GM21528 (cell line): ENCODE data around the gene DNPH1.
A peak's percentile ranks its signal among the peaks of the same experiment; 100 is the strongest.

ENCODE experiments used
- ATAC-seq: cut with Tn5 transposase; IDR thresholded peaks from one replicate; pipeline ENCODE4 v1.9.1; 2021; ENCODE audit warnings: mild to moderate bottlenecking, moderate library complexity; ENCODE audit not compliant: unreplicated experiment, low FRiP score

DNPH1 gene

GRCh38 chr6:43185391-43185985, 43.8 kb downstream of the DNPH1 start:
- ATAC-seq: no peak

DNA sequence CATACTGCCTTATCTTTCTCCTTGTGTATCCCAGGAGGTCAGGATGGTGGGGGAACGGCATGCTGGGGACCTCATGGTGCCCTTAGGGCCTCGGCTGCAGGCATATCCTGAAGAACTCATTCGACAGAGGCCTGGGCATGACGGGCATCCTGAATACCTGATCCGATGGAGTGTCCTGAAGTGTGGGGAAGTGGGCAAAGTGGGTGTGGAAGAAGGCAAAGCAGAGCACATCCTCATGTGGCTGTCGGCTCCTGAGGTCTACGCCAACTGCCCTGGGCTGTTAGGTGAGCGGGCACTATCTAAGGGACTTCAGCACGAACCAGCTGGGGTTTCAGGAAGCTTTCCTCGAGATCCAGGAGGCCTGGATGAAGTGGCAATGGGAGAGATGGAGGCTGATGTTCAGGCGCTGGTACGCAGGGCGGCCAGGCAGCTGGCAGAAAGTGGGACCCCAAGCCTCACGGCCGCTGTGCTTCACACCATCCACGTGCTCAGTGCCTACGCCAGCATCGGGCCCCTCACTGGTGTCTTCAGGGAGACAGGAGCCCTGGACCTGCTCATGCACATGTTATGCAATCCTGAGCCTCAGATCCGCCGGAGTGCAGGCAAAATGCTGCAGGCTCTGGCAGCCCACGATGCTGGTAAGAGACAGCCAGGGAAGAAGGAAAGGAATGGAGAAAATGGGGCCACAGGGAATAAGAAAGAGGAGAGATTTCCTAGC, 44.9 kb downstream of the DNPH1 start:
- ATAC-seq: no peak

- ATAC-seq: no peak
Observed at GRCh38 chr6:43183441-43183840, 45.8 kb downstream of the DNPH1 start.

DNA sequence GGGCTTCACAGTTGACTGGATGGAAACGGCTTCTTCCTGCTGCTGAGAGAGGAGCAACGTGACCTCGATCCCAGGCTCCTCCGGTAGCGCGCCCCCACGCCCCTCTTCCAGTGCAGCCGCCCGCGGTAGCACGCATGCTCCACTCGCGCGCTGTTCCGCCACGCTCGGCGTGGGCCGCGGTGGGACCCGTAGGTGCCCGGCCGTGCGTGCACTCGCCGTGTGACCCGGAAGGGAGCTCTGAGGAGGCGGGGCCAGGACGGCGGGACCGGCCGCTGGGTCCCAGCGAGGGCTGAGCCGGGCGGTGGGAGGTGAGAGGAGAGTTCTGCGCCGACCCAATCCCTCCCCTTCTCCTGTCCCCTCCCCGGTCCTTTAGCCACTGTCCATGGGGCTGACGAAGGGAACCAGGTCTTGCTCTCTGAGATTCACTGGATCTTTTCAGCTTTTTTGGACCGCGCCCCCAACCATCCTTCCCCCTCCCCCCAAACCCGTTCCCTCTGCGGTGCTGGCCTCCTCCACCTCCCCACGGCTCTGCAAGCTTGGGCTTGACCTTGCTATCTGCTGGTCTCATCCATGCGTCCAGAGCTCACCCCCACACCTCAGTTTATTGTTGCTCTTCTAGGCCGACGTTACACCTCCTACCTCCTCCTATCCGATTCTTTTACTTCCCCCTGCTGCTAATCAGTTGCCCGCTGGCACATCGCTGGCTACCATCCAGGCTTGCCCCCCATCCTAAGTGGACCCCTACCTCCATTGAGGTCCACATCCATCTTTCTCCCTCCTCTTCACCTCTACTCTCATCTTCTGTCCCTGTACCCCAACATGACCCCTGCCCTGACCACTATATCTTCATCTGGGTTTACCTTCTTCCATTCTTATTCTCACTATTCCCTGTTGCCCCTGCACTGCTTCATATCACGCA, 47.1 kb downstream of the DNPH1 start, which contains the start of gene CUL9:
Gene CUL9 (plus strand): TSS at position 255 of the 919 bp plus-strand sequence. CDS start 2,115 bp downstream, outside the sequence.
- peak; percentile 81 for ATAC-seq

DNA sequence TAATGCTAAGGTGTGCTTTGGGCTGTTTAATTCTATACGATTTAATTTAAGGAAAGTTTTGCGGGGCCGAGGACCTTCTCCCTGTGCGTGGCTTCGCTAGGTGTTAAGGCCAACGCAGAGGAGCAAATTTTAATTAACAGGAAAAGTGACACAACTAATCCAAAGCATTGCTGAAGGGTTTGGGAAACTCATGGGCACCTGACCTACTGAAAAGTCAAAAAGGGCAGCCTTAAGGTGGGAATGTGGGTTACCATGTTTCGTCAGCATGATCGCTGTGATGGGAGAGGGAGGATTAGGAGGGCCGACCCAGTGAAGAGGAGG, 47.7 kb downstream of the DNPH1 start:
- no peak for ATAC-seq

DNA sequence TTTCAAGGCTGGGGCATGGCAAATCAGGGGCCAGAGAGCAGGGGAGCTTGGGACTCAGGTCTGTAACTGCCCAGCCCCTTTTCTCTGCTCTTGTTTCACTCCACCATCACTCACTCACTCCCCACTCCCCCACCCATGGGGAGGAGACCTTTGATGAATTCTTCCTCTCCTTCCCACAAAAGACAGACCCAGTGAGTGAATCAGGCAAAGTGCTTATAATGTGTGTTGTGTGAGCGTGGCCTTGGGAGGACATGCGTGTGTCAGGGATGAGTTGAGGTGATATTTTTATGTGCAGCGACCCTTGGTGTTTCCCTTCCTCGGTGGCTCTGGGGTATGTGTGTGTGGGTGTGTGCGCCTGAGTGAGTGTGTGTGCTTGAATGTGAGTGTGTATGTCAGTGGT, 48.3 kb downstream of the DNPH1 start:
- no peak for ATAC-seq

- no peak for ATAC-seq
Observed at GRCh38 chr6:43180058-43180457, 49.2 kb downstream of the DNPH1 start.

DNA sequence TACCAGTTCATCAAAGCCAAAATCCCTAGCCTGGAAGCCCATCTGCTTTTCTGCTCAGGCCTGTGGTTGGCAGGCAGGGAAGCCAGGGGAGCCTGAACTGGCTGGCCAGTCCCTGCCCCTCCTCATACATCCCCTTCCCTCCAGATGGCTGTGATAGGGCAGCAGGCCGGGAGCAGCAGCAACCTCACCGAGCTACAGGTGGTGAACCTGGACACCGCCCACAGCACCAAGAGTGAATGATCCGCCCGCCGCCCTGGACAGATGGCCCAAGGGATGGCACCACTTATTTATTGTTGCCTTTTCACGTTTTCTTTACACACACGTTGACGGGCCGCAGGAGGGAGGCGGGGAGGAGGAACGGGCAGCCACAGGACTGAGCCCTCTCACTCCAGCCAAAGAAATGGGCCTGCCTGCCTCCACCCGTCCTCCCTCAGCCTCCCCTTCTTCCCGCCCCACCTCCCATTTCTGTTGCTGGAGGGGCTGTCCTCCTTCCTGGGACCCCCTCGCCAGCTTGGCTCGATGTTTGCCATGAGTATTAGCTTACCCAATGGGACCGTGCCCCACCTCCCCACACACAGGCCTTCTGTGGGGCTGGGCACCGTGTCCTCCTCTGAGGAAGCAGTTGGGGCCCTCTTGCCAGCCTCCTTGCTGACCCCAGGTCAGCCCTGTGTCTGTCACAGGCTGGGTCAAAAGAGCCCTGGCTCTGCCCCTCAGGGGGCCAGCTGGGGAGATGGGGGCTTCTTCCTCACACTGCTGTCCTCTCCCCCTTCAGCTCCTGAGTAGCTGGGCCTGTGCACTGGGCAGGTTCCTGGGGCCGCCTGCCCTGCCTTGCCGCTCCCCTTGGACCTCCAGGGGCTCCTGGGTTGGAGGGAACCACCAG, 50.1 kb downstream of the DNPH1 start:
- ATAC-seq: no peak

GRCh38 chr6:43178150-43178549, 51.1 kb downstream of the DNPH1 start:
- no peak for ATAC-seq

- ATAC-seq: no peak
Observed at GRCh38 chr6:43176423-43176786, 52.9 kb downstream of the DNPH1 start.

DNA sequence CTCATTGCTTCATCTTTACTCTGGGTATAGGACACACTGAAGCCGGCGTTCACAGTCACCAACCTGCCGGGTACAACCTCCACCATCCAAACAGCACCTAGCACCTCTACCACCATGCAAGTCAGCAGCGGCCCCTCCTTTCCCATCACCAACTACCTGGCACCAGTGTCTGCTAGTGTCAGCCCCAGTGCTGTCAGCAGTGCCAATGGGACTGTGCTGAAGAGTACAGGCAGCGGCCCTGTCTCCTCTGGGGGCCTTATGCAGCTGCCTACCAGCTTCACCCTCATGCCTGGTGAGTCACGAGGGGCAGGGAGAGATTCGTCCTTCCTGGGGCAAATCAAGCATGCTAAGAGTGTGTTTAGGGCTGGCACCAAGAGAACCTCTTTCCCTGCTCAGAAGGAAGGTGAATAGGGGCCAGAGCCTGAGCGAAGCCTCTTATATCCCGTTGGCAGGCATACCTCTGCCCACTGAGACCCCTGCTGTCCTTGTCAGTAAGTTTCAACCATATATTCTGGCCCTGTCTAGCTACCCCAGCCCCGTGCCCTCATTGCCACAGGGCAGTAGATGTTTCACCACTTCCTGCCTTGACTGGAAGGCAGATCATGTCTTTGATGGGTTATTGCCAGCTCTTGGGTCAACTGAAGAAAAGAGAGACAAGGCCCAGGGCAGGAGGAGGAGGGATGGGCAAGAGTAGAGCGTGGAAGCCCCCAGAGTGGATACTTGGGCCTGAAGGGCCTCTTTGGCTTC, 53.4 kb downstream of the DNPH1 start:
- ATAC-seq: no peak
